ENCODE results near the gene ADAMTS17.

ADAMTS17 gene

GRCh38 chr15:100160953-100161352 is 180.8 kb downstream of the ADAMTS17 start:
- DNase-seq: no peak

- DNase-seq: no peak
Measured at GRCh38 chr15:100159436-100159835, 182.3 kb downstream of the ADAMTS17 start.

GRCh38 chr15:100158356-100158755 is 183.4 kb downstream of the ADAMTS17 start:
- DNase-seq: no peak

- DNase-seq: no peak
Measured at GRCh38 chr15:100156201-100156600, 185.6 kb downstream of the ADAMTS17 start.

- DNase-seq: no peak
Measured at GRCh38 chr15:100154338-100154737, 187.4 kb downstream of the ADAMTS17 start.

GRCh38 chr15:100152463-100152862 is 189.3 kb downstream of the ADAMTS17 start:
- no peak for DNase-seq

GRCh38 chr15:100150906-100151305 is 190.9 kb downstream of the ADAMTS17 start:
- DNase-seq: no peak

- no peak for DNase-seq
Measured at GRCh38 chr15:100147828-100148227, 193.9 kb downstream of the ADAMTS17 start.

- DNase-seq: no peak
Measured at GRCh38 chr15:100143378-100143777, 198.4 kb downstream of the ADAMTS17 start.

- DNase-seq: no peak
Measured at GRCh38 chr15:100141311-100142001, 200.3 kb downstream of the ADAMTS17 start.

GRCh38 chr15:100140527-100141308 is 201.1 kb downstream of the ADAMTS17 start:
- DNase-seq: no peak

- no peak for DNase-seq
Measured at GRCh38 chr15:100134586-100134985, 207.2 kb downstream of the ADAMTS17 start.

GRCh38 chr15:100134089-100134583 is 207.6 kb downstream of the ADAMTS17 start:
- DNase-seq: no peak

- DNase-seq: no peak
Measured at GRCh38 chr15:100133001-100133400, 208.8 kb downstream of the ADAMTS17 start.

GRCh38 chr15:100132309-100132708 is 209.5 kb downstream of the ADAMTS17 start:
- no peak for DNase-seq

GRCh38 chr15:100131321-100132224 is 210.2 kb downstream of the ADAMTS17 start:
- no peak for DNase-seq

- DNase-seq: no peak
Measured at GRCh38 chr15:100129677-100130076, 212.1 kb downstream of the ADAMTS17 start.

GRCh38 chr15:100125401-100126191 is 216.2 kb downstream of the ADAMTS17 start:
- no peak for DNase-seq

- no peak for DNase-seq
Measured at GRCh38 chr15:100124936-100125335, 216.8 kb downstream of the ADAMTS17 start.

GRCh38 chr15:100124361-100124760 is 217.4 kb downstream of the ADAMTS17 start:
- DNase-seq: no peak

GRCh38 chr15:100123611-100124010 is 218.2 kb downstream of the ADAMTS17 start:
- DNase-seq: no peak

- no peak for DNase-seq
Measured at GRCh38 chr15:100121285-100121684, 220.5 kb downstream of the ADAMTS17 start.

Measured in DMS153 (cell line).